K562 (cell line): ENCODE results near the gene CMBL. TPM values are rescaled to one million over a fixed set of nuclear protein-coding genes. Genes with fewer than 3 reads are reported as not detected.
A peak's percentile ranks its signal among the peaks of the same experiment; 100 is the strongest.

Experiments
- ATAC-seq: fragments of 200-7000 bp; cut with Tn5 transposase; 3 replicates; pipeline ENCODE4 v1.9.1; 2020; ENCODE audit warnings: moderate library complexity
- BruUV-seq: library from RNA; stranded (reverse); fragments of 400-500 nt; replicated peaks from 2 replicates; lab custom pipeline; 2021; lab: Mats Ljungman, UMichigan
- CTCF ChIA-PET: fragments of 300-600 bp; formaldehyde crosslinking; extraction: SDS; loops from one replicate; lab custom pipeline; 2021; ENCODE audit warnings: low intra/inter-chr PET ratio; lab: Yijun Ruan, JAX
- POLR2A ChIA-PET: fragments of 300-600, 350-650 bp; sonication (Branson Sonifier 250); formaldehyde crosslinking; extraction: SDS; loops from one replicate; lab custom pipeline; 2021; ENCODE audit warnings: antibody characterized with exemption, inconsistent platforms; lab: Yijun Ruan, JAX
- DNase-seq, 4 experiments: peaks; one replicate each; pipeline versions ENCODE4 v3.0.0 to v3.0.0-alpha.2; 2011 to 2018; ENCODE audit warnings: low spot score in 3 of 4, mixed read lengths in 3 of 4; ENCODE audit errors: extremely low read depth in 1 of 4
- FAIRE-seq: peaks from 2 replicates; lab custom pipeline; 2011; peaks lifted over from hg19 to GRCh38; lab: Jason Lieb, UNC
- H2AFZ ChIP-seq: 2 replicates; pipeline ENCODE4 v1.6.0; 2011; ENCODE audit warnings: low read depth, low read length, control low read depth, inconsistent platforms
- H3K27ac ChIP-seq: fragments of 200-600 bp; 3 replicates; pipeline ENCODE4 v1.8.0; 2011; ENCODE audit warnings: low read depth, mild to moderate bottlenecking, control low read depth, inconsistent platforms, low read length, moderate library complexity, mixed read lengths; ENCODE audit errors: extremely low read depth
- H3K27me3 ChIP-seq, 2 experiments: fragments of 300-600 bp in 1 of 2; 2 replicates in 1 of 2; 3 replicates in 1 of 2; pipeline versions ENCODE4 v1.6.0 to v1.8.0; 2011; ENCODE audit warnings: inconsistent platforms in 2 of 2, low read length in 2 of 2, mild to moderate bottlenecking in 1 of 2, mixed read lengths in 1 of 2, moderate library complexity in 1 of 2; ENCODE audit not compliant: control insufficient read depth in 2 of 2, insufficient read depth in 2 of 2
- H3K36me3 ChIP-seq: fragments of 300-600 bp; 3 replicates; pipeline ENCODE4 v1.8.0; 2011; ENCODE audit warnings: mild to moderate bottlenecking, low read length, inconsistent platforms; ENCODE audit not compliant: control insufficient read depth, insufficient read depth
- H3K4me1 ChIP-seq, 2 experiments: fragments of 200-600 bp in 1 of 2; replicated peaks in 1 of 2; 2 replicates in 1 of 2; 3 replicates in 1 of 2; pipeline versions ENCODE4 v1.5.1 to v1.8.0; 2011; ENCODE audit warnings: inconsistent platforms in 2 of 2, low read length in 2 of 2, mild to moderate bottlenecking in 1 of 2, mixed read lengths in 1 of 2, moderate library complexity in 1 of 2; ENCODE audit not compliant: control insufficient read depth in 2 of 2, insufficient read depth in 2 of 2
- H3K4me2 ChIP-seq: 2 replicates; pipeline ENCODE4 v1.6.1; 2011; ENCODE audit warnings: low read length, control low read depth, inconsistent platforms, mixed read lengths; ENCODE audit not compliant: insufficient read depth
- H3K4me3 ChIP-seq: fragments of 200-600 bp; sonication (generic), shearing (Covaris generic); 2 replicates; pipeline ENCODE4 v1.5.1; 2016; ENCODE audit warnings: control low read depth, inconsistent platforms
- H3K79me2 ChIP-seq: fragments of 200-600 bp; 3 replicates; pipeline ENCODE4 v1.8.0; 2011; ENCODE audit warnings: low read length, inconsistent platforms; ENCODE audit not compliant: control insufficient read depth, insufficient read depth
- H3K9ac ChIP-seq, 2 experiments: 2 replicates each; pipeline versions ENCODE4 v1.6.0 to v1.6.1; 2011; ENCODE audit warnings: low read depth in 2 of 2, low read length in 2 of 2, control low read depth in 1 of 2, inconsistent platforms in 1 of 2, mild to moderate bottlenecking in 1 of 2, mixed read lengths in 1 of 2; ENCODE audit not compliant: insufficient read depth in 1 of 2
- H3K9me1 ChIP-seq: one replicate; pipeline ENCODE4 v1.6.0; 2011; ENCODE audit warnings: inconsistent platforms, mild to moderate bottlenecking, low read length, moderate library complexity; ENCODE audit not compliant: control insufficient read depth, insufficient read depth
- H3K9me3 ChIP-seq: replicated peaks from 2 replicates; pipeline ENCODE4 v1.5.1; 2011; ENCODE audit warnings: low read depth, low read length, inconsistent platforms; ENCODE audit not compliant: control insufficient read depth, insufficient read depth
- H4K20me1 ChIP-seq: replicated peaks from 2 replicates; pipeline ENCODE4 v1.6.1; 2011; ENCODE audit warnings: low read length, inconsistent platforms, mixed read lengths; ENCODE audit not compliant: control insufficient read depth, insufficient read depth
- DMBX1 ChIP-seq: fragments of 250-450 bp; sonication (Bioruptor Pico); IDR thresholded peaks from 2 replicates; pipeline ENCODE4 v1.8.0; 2022; ENCODE audit warnings: inconsistent platforms, mild to moderate bottlenecking, moderate library complexity, borderline replicate concordance
- KAT7 ChIP-seq: sonication (generic); formaldehyde crosslinking; IDR thresholded peaks from 2 replicates; pipeline ENCODE4 v1.8.0; 2022; ENCODE audit warnings: missing genetic modification reagents, mild to moderate bottlenecking, borderline replicate concordance
- MXI1 ChIP-seq: IDR thresholded peaks from 2 replicates; pipeline ENCODE4 v1.6.1; 2011; ENCODE audit warnings: low read depth, mild to moderate bottlenecking, improper control_type of control experiment, low read length
- RERE ChIP-seq: sonication (generic); formaldehyde crosslinking; IDR thresholded peaks from 2 replicates; pipeline ENCODE4 v1.8.0; 2023; ENCODE audit warnings: missing genetic modification reagents, mild to moderate bottlenecking, borderline replicate concordance
- RUNX1 ChIP-seq: sonication (generic); IDR thresholded peaks from 2 replicates; pipeline ENCODE4 v1.6.1; 2016; ENCODE audit warnings: antibody characterized with exemption, low read depth
- ZBED1 ChIP-seq: IDR thresholded peaks from 2 replicates; pipeline ENCODE4 v1.6.1; 2014
- ZFP36 ChIP-seq: fragments of 150-350 bp; IDR thresholded peaks from 2 replicates; pipeline ENCODE4 v1.6.1; 2018; ENCODE audit warnings: low read length, low read depth; ENCODE audit not compliant: partially characterized antibody
- ZZZ3 ChIP-seq: fragments of 450-650 bp; IDR thresholded peaks from 2 replicates; pipeline ENCODE4 v1.6.1; 2016; ENCODE audit warnings: antibody characterized with exemption, mild to moderate bottlenecking, moderate library complexity
- WGBS: fragments of 100-300 bp; shearing (Covaris generic); methylation state at CpG from one replicate; pipeline ENCODE4 v1.1.6; 2016; ENCODE audit warnings: low coverage, mixed read lengths; ENCODE audit not compliant: insufficient coverage; ENCODE audit errors: missing lambda C conversion rate; 5-methylcytosine and 5-hydroxymethylcytosine counted together
- in situ Hi-C: fragments of 300-500 bp; cut with MboI; formaldehyde crosslinking; loops from 4 replicates; pipeline ENCODE4 v1.15.0; 2018; ENCODE audit warnings: inconsistent platforms, mixed read lengths
- intact Hi-C: fragments of 100-400 bp; cut with micrococcal nuclease; formaldehyde crosslinking; loops from 2 replicates; pipeline ENCODE4 v1.14.2; 2022
- polyA plus RNA-seq, 8 experiments: library from polyadenylated mRNA; depleted of rRNA in 4 of 8; stranded (reverse) in 5 of 8; unstranded in 3 of 8; fragments of >200 nt; fragmentation: Nextera tagmentation in 2 of 8; fragmentation: Illumina TruSeq in 1 of 8; extraction: Ambion mirVana in 2 of 8; extraction: Trizol in 1 of 8; gene quantifications; 2 replicates each; pipeline versions ENCODE4 v1.2.1 to v1.2.3, GENCODE V29; 2011 to 2014; ENCODE audit warnings: inconsistent platforms in 1 of 8, missing spikeins in 1 of 8
- total RNA-seq, 7 experiments: library from RNA; depleted of rRNA in 6 of 7; stranded (reverse); fragments of >200 nt in 6 of 7; fragmentation: Illumina TruSeq in 2 of 7; extraction: Trizol in 2 of 7; gene quantifications; 2 replicates each; pipeline versions ENCODE4 v1.2.1 to v1.2.3, GENCODE V29; 2011 to 2021; ENCODE audit warnings: low replicate concordance in 1 of 7
- TF ChIP-seq, protein P1 (sequence below): fragments of 450-650 bp; formaldehyde crosslinking; IDR thresholded peaks from 2 replicates; pipeline ENCODE4 v1.4.0; 2022; ENCODE audit warnings: mild to moderate bottlenecking, moderate library complexity
- TF ChIP-seq, protein P2 (sequence below): fragments of 250-450 bp; sonication (Bioruptor Pico); IDR thresholded peaks from 2 replicates; pipeline ENCODE4 v1.8.0; 2021; ENCODE audit warnings: moderate library complexity, mild to moderate bottlenecking, inconsistent platforms
- TF ChIP-seq, protein P3 (sequence below): IDR thresholded peaks from 3 replicates; pipeline ENCODE4 v1.6.1; 2011; ENCODE audit warnings: borderline replicate concordance, mild to moderate bottlenecking; ENCODE audit not compliant: insufficient read length, insufficient read depth

Gene CMBL
- total and polyA plus RNA-seq, 9 of the 15 experiments (the other 6 are each of a cell fraction or from before 2014, with no cell fraction given): 22.6 to 192 (median 71.1) TPM

DNA sequence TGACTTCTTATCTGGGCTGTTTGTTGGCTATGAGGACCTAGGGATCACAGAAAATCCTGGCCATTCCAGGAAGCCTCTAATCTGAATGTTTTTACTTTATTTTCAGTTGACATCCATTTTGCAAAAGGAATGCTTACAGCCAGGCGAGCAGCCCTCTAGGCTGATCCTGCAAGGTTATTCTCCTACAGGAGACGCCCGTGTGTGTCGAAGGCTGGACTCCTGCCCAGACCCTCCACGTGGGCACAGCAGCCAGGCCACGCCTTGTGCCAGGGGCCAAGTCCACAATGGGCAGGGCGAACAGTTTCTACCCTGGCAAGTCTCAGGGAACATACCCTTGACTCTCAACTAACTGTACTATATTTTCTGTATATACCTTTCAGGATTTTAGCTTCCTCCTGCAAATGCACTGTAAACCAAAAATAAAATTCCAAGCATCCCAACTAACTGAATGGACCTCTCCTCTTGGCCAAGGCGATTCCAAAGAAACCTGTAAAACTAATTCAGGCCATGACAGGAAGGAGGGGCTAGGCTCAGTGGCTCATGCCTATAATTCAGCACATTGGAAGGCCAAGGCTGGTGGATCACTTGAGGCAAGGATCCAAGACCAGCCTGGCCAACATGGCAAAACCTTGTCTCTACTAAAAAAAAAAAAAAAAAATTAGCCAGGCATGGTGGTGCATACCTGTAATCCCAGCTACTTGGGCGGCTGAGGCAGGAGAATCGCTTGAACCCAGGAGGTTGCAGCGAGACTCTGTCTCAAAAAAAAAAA, 5.7 kb downstream of the CMBL start:
- Histone ChIP-seq H3K27ac (peak overlapping the region; percentile 94), H3K79me2 (peaks cover 98% of the 10 kb centered on the region), H2AFZ (no peak overlapping the region), H3K4me2 (peak overlapping the region; percentile 75), H3K9ac (peak overlapping the region; percentile 79 to 89), H3K4me1 (peaks cover 43 to 44% of the 10 kb centered on the region in 2 experiments), H3K4me3 (no peak overlapping the region), H3K9me3 (0 out of 2 replicates have a peak, but pooled peaks cover 4% of the 10 kb centered on the region), H3K9me1 (no peaks in the 10 kb centered on the region), H3K36me3 (peaks cover 57% of the 10 kb centered on the region), H3K27me3 (no peaks in the 10 kb centered on the region), H4K20me1 (no peaks in the 10 kb centered on the region)
- intact Hi-C loops (loop anchor here (10.0 kb wide), 1 partner anchor 303 kb away; no protein-coding TSS in a partner anchor), in situ Hi-C loops (no loop called here)
- FAIRE-seq (no peak), ATAC-seq (no peak), DNase-seq (no peak)
- BruUV-seq: no TSS peak
- POLR2A ChIA-PET: interaction anchor here (1.0 to 1.9 kb wide), 2 partner anchors 19 to 51 kb away, joined by 3 to 7 read pairs; partner anchors contain the start of gene MARCHF6
- WGBS: 55% methylated on average over 11 of the region's 11 CpGs
- CTCF ChIA-PET: no interaction called here
- no peak for TF ChIP-seq ZBED1
- TF ChIP-seq ZZZ3: no peak
- TF ChIP-seq RERE: 0 out of 2 replicates have a peak, but pooled peaks have one; percentile 60
- peak; percentile 44; the same call in 1 of the 2 replicates for TF ChIP-seq DMBX1
- no peak for TF ChIP-seq ZFP36
- TF ChIP-seq, protein P1, sequence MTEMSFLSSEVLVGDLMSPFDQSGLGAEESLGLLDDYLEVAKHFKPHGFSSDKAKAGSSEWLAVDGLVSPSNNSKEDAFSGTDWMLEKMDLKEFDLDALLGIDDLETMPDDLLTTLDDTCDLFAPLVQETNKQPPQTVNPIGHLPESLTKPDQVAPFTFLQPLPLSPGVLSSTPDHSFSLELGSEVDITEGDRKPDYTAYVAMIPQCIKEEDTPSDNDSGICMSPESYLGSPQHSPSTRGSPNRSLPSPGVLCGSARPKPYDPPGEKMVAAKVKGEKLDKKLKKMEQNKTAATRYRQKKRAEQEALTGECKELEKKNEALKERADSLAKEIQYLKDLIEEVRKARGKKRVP (CRISPR knock-in tag): 0 out of 2 replicates have a peak, but pooled peaks have one; percentile 36
- TF ChIP-seq MXI1: no peak
- TF ChIP-seq, protein P2, sequence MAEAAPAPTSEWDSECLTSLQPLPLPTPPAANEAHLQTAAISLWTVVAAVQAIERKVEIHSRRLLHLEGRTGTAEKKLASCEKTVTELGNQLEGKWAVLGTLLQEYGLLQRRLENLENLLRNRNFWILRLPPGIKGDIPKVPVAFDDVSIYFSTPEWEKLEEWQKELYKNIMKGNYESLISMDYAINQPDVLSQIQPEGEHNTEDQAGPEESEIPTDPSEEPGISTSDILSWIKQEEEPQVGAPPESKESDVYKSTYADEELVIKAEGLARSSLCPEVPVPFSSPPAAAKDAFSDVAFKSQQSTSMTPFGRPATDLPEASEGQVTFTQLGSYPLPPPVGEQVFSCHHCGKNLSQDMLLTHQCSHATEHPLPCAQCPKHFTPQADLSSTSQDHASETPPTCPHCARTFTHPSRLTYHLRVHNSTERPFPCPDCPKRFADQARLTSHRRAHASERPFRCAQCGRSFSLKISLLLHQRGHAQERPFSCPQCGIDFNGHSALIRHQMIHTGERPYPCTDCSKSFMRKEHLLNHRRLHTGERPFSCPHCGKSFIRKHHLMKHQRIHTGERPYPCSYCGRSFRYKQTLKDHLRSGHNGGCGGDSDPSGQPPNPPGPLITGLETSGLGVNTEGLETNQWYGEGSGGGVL (CRISPR knock-in tag): no peak
- TF ChIP-seq, protein P3, sequence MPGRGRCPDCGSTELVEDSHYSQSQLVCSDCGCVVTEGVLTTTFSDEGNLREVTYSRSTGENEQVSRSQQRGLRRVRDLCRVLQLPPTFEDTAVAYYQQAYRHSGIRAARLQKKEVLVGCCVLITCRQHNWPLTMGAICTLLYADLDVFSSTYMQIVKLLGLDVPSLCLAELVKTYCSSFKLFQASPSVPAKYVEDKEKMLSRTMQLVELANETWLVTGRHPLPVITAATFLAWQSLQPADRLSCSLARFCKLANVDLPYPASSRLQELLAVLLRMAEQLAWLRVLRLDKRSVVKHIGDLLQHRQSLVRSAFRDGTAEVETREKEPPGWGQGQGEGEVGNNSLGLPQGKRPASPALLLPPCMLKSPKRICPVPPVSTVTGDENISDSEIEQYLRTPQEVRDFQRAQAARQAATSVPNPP: no peak
- TF ChIP-seq KAT7 (CRISPR knock-in tag): peak; percentile 72; the same call in 1 of the 2 replicates
- 0 out of 2 replicates have a peak, but pooled peaks have one; percentile 16 for TF ChIP-seq RUNX1
